ENCODE data around the gene HEXA.

Gene HEXA

DNA sequence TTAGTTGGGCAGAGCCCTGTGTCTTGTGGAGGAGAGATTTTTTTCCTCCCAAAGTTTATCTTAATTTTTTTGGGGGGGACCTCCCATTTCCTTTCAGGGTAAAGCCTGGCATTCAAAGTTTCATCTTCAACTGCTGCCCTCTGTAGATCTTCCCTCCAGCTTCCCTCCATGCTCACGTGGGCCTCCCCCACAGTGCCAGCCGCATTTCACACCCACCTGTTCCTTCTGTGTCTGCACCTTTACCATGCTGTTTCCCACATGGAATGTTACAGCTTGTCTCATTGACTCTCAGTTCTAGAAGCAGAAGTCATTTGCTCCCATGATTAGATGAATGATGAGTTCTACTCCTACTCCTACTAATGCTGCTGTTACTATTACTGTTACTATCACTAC lies 62.4 kb downstream of the HEXA start:
- no peak for DNase-seq (ENCODE audit: low read depth)
- H3K4me3 ChIP-seq (ENCODE audit: low read length) = no peak overlapping the region
- TF ChIP-seq, protein P1, sequence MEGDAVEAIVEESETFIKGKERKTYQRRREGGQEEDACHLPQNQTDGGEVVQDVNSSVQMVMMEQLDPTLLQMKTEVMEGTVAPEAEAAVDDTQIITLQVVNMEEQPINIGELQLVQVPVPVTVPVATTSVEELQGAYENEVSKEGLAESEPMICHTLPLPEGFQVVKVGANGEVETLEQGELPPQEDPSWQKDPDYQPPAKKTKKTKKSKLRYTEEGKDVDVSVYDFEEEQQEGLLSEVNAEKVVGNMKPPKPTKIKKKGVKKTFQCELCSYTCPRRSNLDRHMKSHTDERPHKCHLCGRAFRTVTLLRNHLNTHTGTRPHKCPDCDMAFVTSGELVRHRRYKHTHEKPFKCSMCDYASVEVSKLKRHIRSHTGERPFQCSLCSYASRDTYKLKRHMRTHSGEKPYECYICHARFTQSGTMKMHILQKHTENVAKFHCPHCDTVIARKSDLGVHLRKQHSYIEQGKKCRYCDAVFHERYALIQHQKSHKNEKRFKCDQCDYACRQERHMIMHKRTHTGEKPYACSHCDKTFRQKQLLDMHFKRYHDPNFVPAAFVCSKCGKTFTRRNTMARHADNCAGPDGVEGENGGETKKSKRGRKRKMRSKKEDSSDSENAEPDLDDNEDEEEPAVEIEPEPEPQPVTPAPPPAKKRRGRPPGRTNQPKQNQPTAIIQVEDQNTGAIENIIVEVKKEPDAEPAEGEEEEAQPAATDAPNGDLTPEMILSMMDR (conservative IDR thresholded peaks at IDR 0.05; ENCODE audit: low read depth, low read length) = no peak

GRCh38 chr15:72312605-72313447 lies 63.0 kb downstream of the HEXA start:
- no peak overlapping the region for H3K4me3 ChIP-seq (ENCODE audit: low read length)
- peak; percentile 28 for DNase-seq (ENCODE audit: low read depth)
- TF ChIP-seq, protein P1 (conservative IDR thresholded peaks at IDR 0.05; ENCODE audit: low read depth, low read length) = peak; percentile 84

DNA sequence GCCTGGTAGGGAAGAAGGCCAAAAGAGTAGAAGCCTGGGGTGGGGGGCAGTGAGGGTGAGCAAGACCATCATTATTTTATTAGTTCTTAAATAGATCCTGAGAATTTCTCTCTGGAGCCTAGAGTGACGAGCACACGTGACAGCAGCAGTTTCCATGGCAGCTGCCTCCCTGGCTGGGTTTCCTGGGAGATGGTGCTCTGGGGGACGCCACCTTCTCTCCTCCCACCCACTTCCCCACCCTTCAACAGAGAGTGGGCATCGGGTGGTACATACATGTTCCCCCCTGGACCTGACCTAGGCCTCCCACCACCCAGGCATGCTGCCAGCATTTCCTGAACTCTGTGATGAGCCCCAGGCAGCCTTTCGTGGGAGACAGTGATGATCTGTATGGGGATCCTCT lies 68.8 kb downstream of the HEXA start:
- DNase-seq (ENCODE audit: low read depth) = no peak
- no peak overlapping the region for H3K4me3 ChIP-seq (ENCODE audit: low read length)
- TF ChIP-seq, protein P1 (conservative IDR thresholded peaks at IDR 0.05; ENCODE audit: low read depth, low read length) = no peak

GRCh38 chr15:72306211-72306785 lies 69.5 kb downstream of the HEXA start:
- TF ChIP-seq, protein P1 (conservative IDR thresholded peaks at IDR 0.05; ENCODE audit: low read depth, low read length) = no peak
- no peak for DNase-seq (ENCODE audit: low read depth)
- H3K4me3 ChIP-seq (ENCODE audit: low read length) = no peak overlapping the region

GRCh38 chr15:72304596-72304995 lies 71.2 kb downstream of the HEXA start:
- no peak for DNase-seq (ENCODE audit: low read depth)
- TF ChIP-seq, protein P1 (conservative IDR thresholded peaks at IDR 0.05; ENCODE audit: low read depth, low read length) = no peak
- no peak overlapping the region for H3K4me3 ChIP-seq (ENCODE audit: low read length)

GRCh38 chr15:72302955-72303354 lies 72.9 kb downstream of the HEXA start:
- no peak for DNase-seq (ENCODE audit: low read depth)
- TF ChIP-seq, protein P1 (conservative IDR thresholded peaks at IDR 0.05; ENCODE audit: low read depth, low read length) = no peak
- no peak overlapping the region for H3K4me3 ChIP-seq (ENCODE audit: low read length)
